H1 (cell line): Measurements from ENCODE around the gene UBE2H. TPM values are rescaled to one million over a fixed set of nuclear protein-coding genes. Genes with fewer than 3 reads are reported as not detected.

Source experiments
- ATF3 ChIP-seq: IDR thresholded peaks from 2 replicates; pipeline ENCODE4 v1.6.1; 2011; ENCODE audit warnings: low read depth, mild to moderate bottlenecking, low read length; ENCODE audit not compliant: insufficient read depth
- TAF1 ChIP-seq: IDR thresholded peaks from 2 replicates; pipeline ENCODE4 v1.6.1; 2011; ENCODE audit warnings: mild to moderate bottlenecking, low read depth, low read length
- polyA plus RNA-seq, 7 experiments: library from polyadenylated mRNA; depleted of rRNA in 3 of 7; stranded (reverse) in 5 of 7; unstranded in 2 of 7; fragments of >200 nt in 5 of 7; fragments of 200-250 nt in 2 of 7; gene quantifications; 1 replicate in 5 of 7; 2 replicates in 1 of 7; 4 replicates in 1 of 7; pipeline versions ENCODE4 v1.2.1 to v1.2.3, GENCODE V29; 2011 to 2013; ENCODE audit warnings: missing spikeins in 2 of 7, mixed read lengths in 2 of 7
- total RNA-seq: library from RNA; stranded (reverse); fragmentation: NEBNext Ultra II Directional; extraction: Animal tissue kit (Norgen Biotek cat#: 25700); gene quantifications from 2 replicates; pipeline ENCODE4 v1.2.1, GENCODE V29; 2021

UBE2H gene
- total and polyA plus RNA-seq, 2 of the 8 experiments (the other 6 are each of a cell fraction or from before 2014, with no cell fraction given) = 30.6 to 62.2 TPM

- TF ChIP-seq ATF3 (no peak), TAF1 (no peak)
Observed at GRCh38 chr7:129898007-129898406, 54.8 kb downstream of the UBE2H start (continued).
